ENCODE measurements around the gene PRKN. TPM values are rescaled to one million over a fixed set of nuclear protein-coding genes. Genes with fewer than 3 reads are reported as not detected.

The PRKN gene
- total RNA-seq, 1 experiment from 2014 or later = 0.46 TPM

GRCh38 chr6:162728197-162728596 is 631 bp upstream of the PRKN start:
- Histone ChIP-seq H3K36me3 (ENCODE audit: control insufficient read depth, insufficient read depth, low read length) (no peaks in the 10 kb centered on the region), H3K27ac (ENCODE audit: low read length) (peak overlapping the region; percentile 56), H3K27me3 (ENCODE audit: control insufficient read depth, insufficient read depth, low read length) (no peaks in the 10 kb centered on the region), H3K4me1 (ENCODE audit: control insufficient read depth, insufficient read depth, low read length) (peaks cover 9% of the 10 kb centered on the region), H3K9me3 (ENCODE audit: control insufficient read depth, insufficient read depth, low read depth, low read length) (no peaks in the 10 kb centered on the region), H3K4me3 (ENCODE audit: low read depth in 2 of 2, low read length in 2 of 2) (peak overlapping the region; percentile 72 to 79)
- in situ Hi-C loops (cut with HindIII; ENCODE audit: low pct_unique_long_range_greater_than_20kb, low sequenced_read_pairs) = no loop called here
- no TSS peak for BruUV-seq (replicated peaks)
- CTCF ChIA-PET = no interaction called here
- TF ChIP-seq, protein P1, sequence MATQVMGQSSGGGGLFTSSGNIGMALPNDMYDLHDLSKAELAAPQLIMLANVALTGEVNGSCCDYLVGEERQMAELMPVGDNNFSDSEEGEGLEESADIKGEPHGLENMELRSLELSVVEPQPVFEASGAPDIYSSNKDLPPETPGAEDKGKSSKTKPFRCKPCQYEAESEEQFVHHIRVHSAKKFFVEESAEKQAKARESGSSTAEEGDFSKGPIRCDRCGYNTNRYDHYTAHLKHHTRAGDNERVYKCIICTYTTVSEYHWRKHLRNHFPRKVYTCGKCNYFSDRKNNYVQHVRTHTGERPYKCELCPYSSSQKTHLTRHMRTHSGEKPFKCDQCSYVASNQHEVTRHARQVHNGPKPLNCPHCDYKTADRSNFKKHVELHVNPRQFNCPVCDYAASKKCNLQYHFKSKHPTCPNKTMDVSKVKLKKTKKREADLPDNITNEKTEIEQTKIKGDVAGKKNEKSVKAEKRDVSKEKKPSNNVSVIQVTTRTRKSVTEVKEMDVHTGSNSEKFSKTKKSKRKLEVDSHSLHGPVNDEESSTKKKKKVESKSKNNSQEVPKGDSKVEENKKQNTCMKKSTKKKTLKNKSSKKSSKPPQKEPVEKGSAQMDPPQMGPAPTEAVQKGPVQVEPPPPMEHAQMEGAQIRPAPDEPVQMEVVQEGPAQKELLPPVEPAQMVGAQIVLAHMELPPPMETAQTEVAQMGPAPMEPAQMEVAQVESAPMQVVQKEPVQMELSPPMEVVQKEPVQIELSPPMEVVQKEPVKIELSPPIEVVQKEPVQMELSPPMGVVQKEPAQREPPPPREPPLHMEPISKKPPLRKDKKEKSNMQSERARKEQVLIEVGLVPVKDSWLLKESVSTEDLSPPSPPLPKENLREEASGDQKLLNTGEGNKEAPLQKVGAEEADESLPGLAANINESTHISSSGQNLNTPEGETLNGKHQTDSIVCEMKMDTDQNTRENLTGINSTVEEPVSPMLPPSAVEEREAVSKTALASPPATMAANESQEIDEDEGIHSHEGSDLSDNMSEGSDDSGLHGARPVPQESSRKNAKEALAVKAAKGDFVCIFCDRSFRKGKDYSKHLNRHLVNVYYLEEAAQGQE (IDR thresholded peaks at IDR 0.05; ENCODE audit: insufficient read depth in 1 of 2, low read depth in 2 of 2, low read length in 1 of 2) = no peak
- no peak for TF ChIP-seq CTCF (IDR thresholded peaks at IDR 0.05)
- TF ChIP-seq TCF7L2 (IDR thresholded peaks at IDR 0.05; ENCODE audit: low read depth, low read length) = no peak
- POLR2A ChIA-PET = no interaction called here
- DNase-seq (ENCODE audit: low read depth, low spot score) (no peak), ATAC-seq (0 out of 2 replicates have a peak, but pooled peaks have one; percentile 3)
- intact Hi-C loops (cut with micrococcal nuclease; ENCODE audit: unreplicated experiment) = no loop called here

DNA sequence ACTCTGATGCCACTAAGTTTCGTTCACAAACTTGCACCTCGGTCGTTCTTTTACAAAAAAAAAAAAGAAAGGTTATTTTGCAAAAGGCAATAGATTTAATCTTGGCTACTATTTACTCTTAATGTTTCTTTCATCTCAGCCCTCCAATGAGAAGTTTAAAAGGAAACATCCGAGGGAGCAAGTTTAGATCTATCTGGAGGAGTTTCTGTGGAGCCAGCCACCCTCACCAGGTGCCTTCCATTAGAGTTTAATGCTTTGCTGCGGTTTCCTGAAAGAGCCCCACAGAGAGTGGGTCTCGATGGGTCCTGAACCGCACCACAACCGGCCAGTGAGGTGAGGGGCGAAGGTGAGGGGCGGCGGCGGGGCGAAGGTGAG is 632 bp downstream of the PRKN start:
- H3K27ac ChIP-seq (ENCODE audit: low read length) = peak overlapping the region; percentile 23; the same call in 1 of the 2 replicates
- no peaks in the 10 kb centered on the region for H3K27me3 ChIP-seq (ENCODE audit: control insufficient read depth, insufficient read depth, low read length)
- peaks cover 9% of the 10 kb centered on the region for H3K4me1 ChIP-seq (ENCODE audit: control insufficient read depth, insufficient read depth, low read length)
- no peaks in the 10 kb centered on the region for H3K36me3 ChIP-seq (ENCODE audit: control insufficient read depth, insufficient read depth, low read length)
- peak overlapping the region; percentile 72 to 79 for H3K4me3 ChIP-seq (ENCODE audit: low read depth in 2 of 2, low read length in 2 of 2)
- DNase-seq (ENCODE audit: low read depth, low spot score) (no peak), ATAC-seq (peak; percentile 18)
- no peaks in the 10 kb centered on the region for H3K9me3 ChIP-seq (ENCODE audit: control insufficient read depth, insufficient read depth, low read depth, low read length)
- POLR2A ChIA-PET = interaction anchor here (0.7 kb wide), 1 partner anchor 773 kb away, joined by 5 read pairs; no protein-coding TSS in a partner anchor
- in situ Hi-C loops (cut with HindIII; ENCODE audit: low pct_unique_long_range_greater_than_20kb, low sequenced_read_pairs) (no loop called here), intact Hi-C loops (cut with micrococcal nuclease; ENCODE audit: unreplicated experiment) (no loop called here)
- CTCF ChIA-PET = no interaction called here
- no TSS peak for BruUV-seq (replicated peaks)
- TF ChIP-seq CTCF (IDR thresholded peaks at IDR 0.05) = no peak
- no peak for TF ChIP-seq POLR2AphosphoS5 (IDR thresholded peaks at IDR 0.05; ENCODE audit: low read depth, low read length)

DNA sequence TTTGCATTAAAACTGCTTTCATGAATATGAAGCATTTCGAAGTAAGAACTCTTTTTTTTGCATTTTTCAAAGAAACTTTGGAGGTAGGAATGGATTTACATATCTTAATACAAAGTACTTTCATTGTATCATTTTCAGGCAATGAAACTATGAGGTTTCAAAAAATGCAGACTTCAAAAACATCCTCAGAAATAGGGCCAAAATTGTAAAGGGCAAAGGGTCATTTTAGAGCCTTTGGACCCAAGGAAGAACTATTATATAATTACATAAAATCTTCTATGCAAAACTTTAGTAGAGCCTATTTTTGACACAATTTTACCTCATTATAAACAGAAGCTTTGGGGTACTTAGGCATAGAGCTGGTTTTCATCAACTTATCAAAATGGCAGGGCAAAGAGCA is 4.9 kb downstream of the PRKN start:
- no peaks in the 10 kb centered on the region for H3K9me3 ChIP-seq (ENCODE audit: control insufficient read depth, insufficient read depth, low read depth, low read length)
- no peaks in the 10 kb centered on the region for H3K27me3 ChIP-seq (ENCODE audit: control insufficient read depth, insufficient read depth, low read length)
- H3K36me3 ChIP-seq (ENCODE audit: control insufficient read depth, insufficient read depth, low read length) = no peaks in the 10 kb centered on the region
- H3K4me3 ChIP-seq (ENCODE audit: low read depth in 2 of 2, low read length in 2 of 2) = no peak overlapping the region
- H3K4me1 ChIP-seq (ENCODE audit: control insufficient read depth, insufficient read depth, low read length) = peaks cover 4% of the 10 kb centered on the region; the same call in 1 of the 2 replicates
- TF ChIP-seq CTCF (IDR thresholded peaks at IDR 0.05) (no peak), POLR2AphosphoS5 (IDR thresholded peaks at IDR 0.05; ENCODE audit: low read depth, low read length) (no peak), SIN3A (IDR thresholded peaks at IDR 0.05; ENCODE audit: borderline replicate concordance, insufficient read depth, low read depth, low read length) (no peak), TCF7L2 (IDR thresholded peaks at IDR 0.05; ENCODE audit: low read depth, low read length) (no peak)
- TF ChIP-seq, protein P1 (IDR thresholded peaks at IDR 0.05; ENCODE audit: insufficient read depth in 1 of 2, low read depth in 2 of 2, low read length in 1 of 2) = no peak
- intact Hi-C loops (cut with micrococcal nuclease; ENCODE audit: unreplicated experiment) = no loop called here
- ChIA-PET CTCF (no interaction called here), POLR2A (no interaction called here)
- DNase-seq (ENCODE audit: low read depth, low spot score) (no peak), ATAC-seq (no peak)
- BruUV-seq (replicated peaks) = no TSS peak
- in situ Hi-C loops (cut with HindIII; ENCODE audit: low pct_unique_long_range_greater_than_20kb, low sequenced_read_pairs) = no loop called here
- H3K27ac ChIP-seq (ENCODE audit: low read length) = no peak overlapping the region
